Subcutaneous abdominal adipose tissue (tissue), 5 donors: ENCODE measurements around the gene CCNI2.

ENCODE experiments used
- H3K27ac ChIP-seq: one replicate; pipeline ENCODE4 v1.7.0; 2013; ENCODE audit warnings: low read depth, mild to moderate bottlenecking, inconsistent platforms, low read length, moderate library complexity
- H3K27me3 ChIP-seq, 5 donors: one replicate each; pipeline ENCODE4 v1.7.0; 2013; ENCODE audit warnings: low read length in 5 of 5, inconsistent platforms in 1 of 5; ENCODE audit not compliant: control insufficient read depth in 5 of 5, insufficient read depth in 4 of 5
- H3K36me3 ChIP-seq, 5 donors: one replicate each; pipeline ENCODE4 v1.7.0; 2013; ENCODE audit warnings: low read length in 5 of 5; ENCODE audit not compliant: control insufficient read depth in 5 of 5, insufficient read depth in 5 of 5
- H3K4me1 ChIP-seq, 5 donors: one replicate each; pipeline ENCODE4 v1.7.0; 2013; ENCODE audit warnings: low read length in 5 of 5, mild to moderate bottlenecking in 3 of 5, moderate library complexity in 1 of 5; ENCODE audit not compliant: control insufficient read depth in 5 of 5, insufficient read depth in 5 of 5
- H3K4me3 ChIP-seq, 5 donors: one replicate each; pipeline ENCODE4 v1.7.0; 2013; ENCODE audit warnings: low read length in 5 of 5, low read depth in 1 of 5
- H3K9ac ChIP-seq, 5 donors: one replicate each; pipeline ENCODE4 v1.7.0; 2013; ENCODE audit warnings: low read length in 5 of 5, mild to moderate bottlenecking in 4 of 5, moderate library complexity in 3 of 5
- H3K9me3 ChIP-seq, 5 donors: one replicate each; pipeline ENCODE4 v1.7.0; 2013; ENCODE audit warnings: low read length in 5 of 5; ENCODE audit not compliant: control insufficient read depth in 5 of 5
- donor health status: healthy.
- donor health status: healthy.
- donor health status: healthy.
- donor health status: healthy.
- donor health status: healthy.

Gene CCNI2

GRCh38 chr5:132746954-132747615 lies at the start of gene CCNI2:
Gene CCNI2, plus strand, starts transcription at chr5:132747426. Its CDS starts 70 bp downstream, at chr5:132747496.
- Histone ChIP-seq H3K9ac (no peak within 1 kb of the TSS), H3K27ac (no peak within 1 kb of the TSS), H3K36me3 (no peaks in the 10 kb centered on the region), H3K4me1 (peaks cover 0 to 22% (median 15%) of the 10 kb centered on the region in 5 donors), H3K27me3 (peaks cover 0 to 28% (median 13%) of the 10 kb centered on the region in 5 donors), H3K4me3 (peak within 1 kb of the TSS in 4 of 5 donors; percentile 11 to 56 (median 46)), H3K9me3 (peaks cover 0 to 2% (median 0%) of the 10 kb centered on the region in 5 donors)

- Histone ChIP-seq H3K9ac (no peak overlapping the region), H3K9me3 (no peaks in the 10 kb centered on the region), H3K36me3 (peaks cover 8 to 25% (median 12%) of the 10 kb centered on the region in 5 donors)
These were observed 42.4 kb upstream of the CCNI2 start for GRCh38 chr5:132704875-132705274.

GRCh38 chr5:132708645-132709044 lies 38.6 kb upstream of the CCNI2 start:
- no peak overlapping the region for H3K27ac ChIP-seq
- H3K36me3 ChIP-seq, result peaks cover 0 to 14% (median 0%) of the 10 kb centered on the region in 5 donors
- H3K4me1 ChIP-seq, result no peaks in the 10 kb centered on the region
- H3K9me3 ChIP-seq, result no peaks in the 10 kb centered on the region
- H3K4me3 ChIP-seq, result no peak overlapping the region
- no peak overlapping the region for H3K9ac ChIP-seq
- no peaks in the 10 kb centered on the region for H3K27me3 ChIP-seq

More at GRCh38 chr5:132704875-132705274, 42.4 kb upstream of the CCNI2 start:
- H3K27ac ChIP-seq, result no peak overlapping the region
- H3K4me3 ChIP-seq, result no peak overlapping the region
- H3K4me1 ChIP-seq, result no peaks in the 10 kb centered on the region
- H3K27me3 ChIP-seq, result no peaks in the 10 kb centered on the region

GRCh38 chr5:132714456-132715307 lies 32.5 kb upstream of the CCNI2 start:
- H3K4me3 ChIP-seq, result no peak overlapping the region
- no peaks in the 10 kb centered on the region for H3K27me3 ChIP-seq
- H3K9me3 ChIP-seq, result no peaks in the 10 kb centered on the region
- H3K4me1 ChIP-seq, result no peaks in the 10 kb centered on the region
- no peak overlapping the region for H3K9ac ChIP-seq
- H3K27ac ChIP-seq, result no peak overlapping the region
- peaks cover 0 to 5% (median 0%) of the 10 kb centered on the region in 5 donors for H3K36me3 ChIP-seq

GRCh38 chr5:132718544-132719312 lies 28.5 kb upstream of the CCNI2 start:
- no peak overlapping the region for H3K4me3 ChIP-seq
- no peaks in the 10 kb centered on the region for H3K27me3 ChIP-seq
- H3K27ac ChIP-seq, result no peak overlapping the region
- H3K4me1 ChIP-seq, result no peaks in the 10 kb centered on the region
- H3K36me3 ChIP-seq, result peaks cover 0 to 4% (median 0%) of the 10 kb centered on the region in 5 donors
- no peak overlapping the region for H3K9ac ChIP-seq
- H3K9me3 ChIP-seq, result no peaks in the 10 kb centered on the region

GRCh38 chr5:132725745-132726144 lies 21.5 kb upstream of the CCNI2 start:
- H3K27ac ChIP-seq, result no peak overlapping the region
- H3K27me3 ChIP-seq, result no peaks in the 10 kb centered on the region
- no peaks in the 10 kb centered on the region for H3K9me3 ChIP-seq
- no peak overlapping the region for H3K4me3 ChIP-seq
- H3K4me1 ChIP-seq, result no peaks in the 10 kb centered on the region
- peaks cover 0 to 10% (median 3%) of the 10 kb centered on the region in 5 donors for H3K36me3 ChIP-seq
- no peak overlapping the region for H3K9ac ChIP-seq

- peaks cover 0 to 10% (median 3%) of the 10 kb centered on the region in 5 donors for H3K36me3 ChIP-seq
- no peaks in the 10 kb centered on the region for H3K27me3 ChIP-seq
- no peaks in the 10 kb centered on the region for H3K9me3 ChIP-seq
- no peak overlapping the region for H3K4me3 ChIP-seq
- H3K9ac ChIP-seq, result no peak overlapping the region
- no peaks in the 10 kb centered on the region for H3K4me1 ChIP-seq
- H3K27ac ChIP-seq, result no peak overlapping the region
These were observed 17.3 kb upstream of the CCNI2 start for GRCh38 chr5:132729896-132730295.

- Histone ChIP-seq H3K4me3 (no peak overlapping the region), H3K9me3 (no peaks in the 10 kb centered on the region), H3K27me3 (no peaks in the 10 kb centered on the region), H3K36me3 (peaks cover 0 to 2% (median 0%) of the 10 kb centered on the region in 5 donors), H3K27ac (no peak overlapping the region), H3K9ac (no peak overlapping the region), H3K4me1 (peaks cover 2 to 14% (median 12%) of the 10 kb centered on the region in 5 donors)
These were observed 13.6 kb upstream of the CCNI2 start for GRCh38 chr5:132733499-132734148.

- Histone ChIP-seq H3K9ac (no peak overlapping the region), H3K27ac (no peak overlapping the region), H3K9me3 (no peaks in the 10 kb centered on the region), H3K27me3 (no peaks in the 10 kb centered on the region), H3K36me3 (peaks cover 0 to 2% (median 0%) of the 10 kb centered on the region in 5 donors), H3K4me3 (no peak overlapping the region), H3K4me1 (peaks cover 2 to 14% (median 12%) of the 10 kb centered on the region in 5 donors)
These were observed 12.5 kb upstream of the CCNI2 start for GRCh38 chr5:132734687-132735086.
